ENCODE results near the gene VAPA. TPM values are rescaled to one million over a fixed set of nuclear protein-coding genes. Genes with fewer than 3 reads are reported as not detected.

VAPA gene
- total and polyA plus RNA-seq, 2 of the 4 experiments (the other 2 are of a cell fraction): 199 to 206 TPM

DNA sequence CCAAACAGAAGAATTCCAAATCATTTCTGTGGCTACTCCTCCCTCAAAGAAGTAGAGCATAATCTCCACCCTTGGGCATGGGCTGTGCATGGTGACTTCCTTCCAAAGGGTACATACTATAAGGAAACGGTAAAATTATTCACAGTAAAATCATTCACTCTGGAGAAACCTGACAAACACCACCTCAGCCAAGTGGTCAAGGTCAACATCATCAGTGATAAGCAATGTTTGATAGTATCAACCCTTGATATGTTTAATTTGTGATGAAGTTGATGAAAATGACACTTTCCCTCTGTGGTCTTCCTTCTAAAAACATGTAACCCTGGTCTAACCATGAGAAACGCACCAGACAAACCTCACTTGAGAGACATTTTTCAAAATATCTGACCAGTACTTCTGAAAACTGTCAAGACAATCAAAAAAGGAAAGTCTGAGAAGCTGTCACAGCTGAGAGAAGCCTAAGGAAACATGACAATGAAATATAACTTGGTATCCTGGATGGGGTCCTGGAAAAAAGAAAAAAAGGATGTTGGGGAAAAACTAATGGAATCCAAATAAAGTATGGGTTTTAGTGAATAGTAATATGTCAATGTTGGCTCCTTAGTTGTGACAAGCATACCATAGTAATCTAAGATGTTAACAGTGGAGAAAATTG is 37.5 kb upstream of the VAPA start (continued):
- TF ChIP-seq CTCF (conservative IDR thresholded peaks at IDR 0.05; ENCODE audit: low read depth, low read length): no peak

All from IMR-90 (cell line).